HG03432 (cell line): ENCODE measurements around the gene IFT88.

Experiments used
- ATAC-seq: cut with Tn5 transposase; IDR thresholded peaks from one replicate; pipeline ENCODE4 v1.9.1; 2021; ENCODE audit warnings: mild to moderate bottlenecking, moderate library complexity; ENCODE audit not compliant: unreplicated experiment

The IFT88 gene

DNA sequence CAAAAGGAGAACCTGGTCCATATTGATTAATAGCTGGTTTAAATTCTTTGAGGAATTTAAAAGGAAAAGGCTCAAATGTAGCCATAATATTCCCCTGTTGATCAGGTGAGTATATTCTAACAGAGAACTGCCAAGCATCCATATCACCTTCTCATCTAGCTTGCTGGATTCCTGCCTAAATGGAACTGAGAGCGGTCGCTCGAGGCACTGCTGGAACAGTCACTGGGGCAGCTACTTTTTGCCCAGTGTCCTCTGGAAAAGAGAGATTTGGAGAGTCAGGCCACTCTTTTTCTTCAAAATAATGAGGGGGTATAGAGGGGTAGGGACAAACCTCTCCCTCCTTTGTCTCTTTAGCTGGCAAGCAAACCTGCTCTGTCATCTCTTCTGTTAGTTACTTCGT, 117.1 kb downstream of the IFT88 start:
- ATAC-seq, result no peak

DNA sequence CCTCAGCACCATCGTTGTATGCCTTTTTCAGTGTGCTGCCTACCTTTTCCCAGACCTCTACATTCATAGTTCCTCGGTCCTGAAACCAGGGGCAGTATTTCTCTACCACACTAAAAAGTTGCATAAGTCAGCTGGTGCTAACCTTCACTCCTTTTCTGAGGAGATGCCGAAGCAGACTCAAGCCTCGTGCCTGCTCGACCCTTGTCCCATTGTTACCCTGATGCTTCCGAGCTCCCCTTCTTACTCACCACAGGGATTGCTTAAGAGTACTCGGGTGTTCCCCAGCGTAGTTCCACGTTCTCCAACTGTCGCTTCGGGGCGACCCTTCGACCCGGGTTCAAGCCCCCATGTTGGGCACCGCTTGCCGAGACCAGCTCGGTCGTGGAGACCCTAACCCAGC, 117.6 kb downstream of the IFT88 start:
- no peak for ATAC-seq

DNA sequence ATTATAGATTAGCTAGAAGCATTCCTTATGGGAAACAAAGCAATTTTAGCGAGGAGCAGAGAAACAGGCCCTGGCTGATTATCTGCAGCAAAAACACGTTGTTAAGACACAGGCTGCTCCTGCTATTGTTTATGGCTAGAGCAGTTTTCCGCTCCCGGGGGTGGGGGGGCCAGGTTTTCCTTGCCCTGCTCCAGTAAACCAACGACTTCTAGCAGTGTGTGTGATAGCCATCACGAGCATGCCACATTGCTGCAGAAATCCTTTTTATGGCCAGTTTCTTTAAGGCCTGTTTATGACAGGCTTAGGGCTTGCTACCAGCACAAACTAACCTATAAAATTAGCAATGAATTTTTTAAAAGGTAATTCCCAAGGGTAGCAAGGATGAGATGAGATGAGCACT, 118.1 kb downstream of the IFT88 start:
- no peak for ATAC-seq

DNA sequence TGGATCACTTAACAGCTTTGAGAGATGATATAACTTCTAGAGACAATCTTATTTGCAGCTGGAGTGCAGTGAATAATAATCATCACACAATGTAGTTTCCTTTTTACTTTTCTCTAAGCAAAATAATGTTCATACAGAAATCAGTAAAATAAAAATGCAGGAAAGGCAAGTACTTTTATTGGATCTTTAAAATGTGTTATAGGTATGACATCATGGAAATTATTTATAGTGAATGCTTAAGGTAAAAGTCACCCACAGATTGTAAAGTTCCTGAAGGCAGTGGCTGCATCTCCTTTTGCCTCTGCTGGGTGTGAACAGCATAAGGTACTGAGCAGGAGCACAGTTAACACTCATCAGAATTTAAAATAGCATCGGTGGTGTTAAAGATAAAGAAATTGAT, 119.2 kb downstream of the IFT88 start:
- ATAC-seq, result no peak

DNA sequence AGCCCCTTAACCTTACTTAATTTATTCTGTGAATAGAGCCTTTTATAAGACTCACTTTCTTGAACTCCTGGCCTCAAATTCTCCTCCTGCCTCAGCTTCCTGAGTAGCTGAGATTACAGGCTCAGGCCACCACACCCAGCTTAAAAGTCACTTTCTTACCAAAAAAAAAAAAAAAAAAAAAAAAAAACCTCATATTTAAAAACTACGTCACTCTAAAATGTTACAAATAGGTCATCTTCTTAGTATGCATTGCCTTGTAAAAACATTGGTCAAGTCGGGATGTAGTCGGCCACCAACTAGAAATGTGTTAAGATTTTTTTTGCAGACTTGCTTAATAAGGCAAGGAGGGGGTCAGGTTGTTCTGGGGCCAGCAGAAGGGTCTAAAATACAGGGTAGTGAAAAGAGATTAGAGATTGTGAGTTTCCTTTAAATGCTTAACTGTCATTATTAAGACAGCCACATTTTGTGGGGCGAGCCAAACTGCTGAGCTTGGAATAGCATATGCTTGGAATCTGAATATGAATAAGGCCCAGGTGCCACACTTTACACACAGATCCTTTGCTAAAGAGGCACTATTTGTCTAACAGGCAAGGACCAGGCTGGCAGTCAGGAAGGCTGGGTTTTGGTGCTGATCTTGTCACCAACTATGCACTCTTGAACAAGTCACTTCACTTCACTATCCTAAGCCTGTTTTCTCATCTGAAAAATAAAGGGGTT, 120.1 kb downstream of the IFT88 start:
- no peak for ATAC-seq

DNA sequence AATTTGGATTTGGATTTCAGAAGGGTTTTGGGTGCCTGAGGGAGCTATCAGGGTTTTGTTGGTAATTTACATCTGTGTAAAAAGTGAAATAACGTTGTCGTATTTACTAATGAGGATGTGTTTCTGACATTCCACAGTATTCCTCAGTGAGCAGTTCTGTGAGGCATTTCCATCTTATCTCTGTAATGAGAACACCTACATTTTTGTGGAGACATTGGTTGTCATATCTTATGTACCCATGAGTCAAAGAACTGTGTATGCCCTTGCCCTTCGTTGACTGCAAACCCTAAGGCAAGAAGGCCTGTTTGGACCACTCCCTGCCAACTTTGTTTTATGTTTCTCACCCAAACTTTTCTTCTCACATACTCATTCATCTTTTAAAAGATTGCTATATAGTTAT, 122.3 kb downstream of the IFT88 start:
- ATAC-seq, result no peak

DNA sequence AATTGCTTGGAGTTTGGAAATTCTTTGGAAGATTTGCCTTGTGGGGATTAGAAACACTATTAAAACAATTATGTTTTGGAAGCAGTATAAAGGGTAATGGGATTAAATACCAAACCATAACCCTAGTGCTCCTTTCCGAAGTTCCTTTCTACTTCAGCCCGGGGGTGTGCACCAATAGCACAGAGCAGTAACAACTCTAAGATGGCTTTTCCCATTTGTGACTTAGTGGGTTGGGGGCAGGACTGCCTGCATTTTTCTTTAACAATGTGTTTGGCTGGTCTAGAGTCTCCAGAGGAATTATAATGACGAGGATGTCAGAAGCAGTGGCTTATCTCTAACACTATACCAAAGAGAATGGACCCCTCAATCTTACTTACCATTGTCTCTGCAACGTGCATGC, 124.7 kb downstream of the IFT88 start:
- no peak for ATAC-seq

DNA sequence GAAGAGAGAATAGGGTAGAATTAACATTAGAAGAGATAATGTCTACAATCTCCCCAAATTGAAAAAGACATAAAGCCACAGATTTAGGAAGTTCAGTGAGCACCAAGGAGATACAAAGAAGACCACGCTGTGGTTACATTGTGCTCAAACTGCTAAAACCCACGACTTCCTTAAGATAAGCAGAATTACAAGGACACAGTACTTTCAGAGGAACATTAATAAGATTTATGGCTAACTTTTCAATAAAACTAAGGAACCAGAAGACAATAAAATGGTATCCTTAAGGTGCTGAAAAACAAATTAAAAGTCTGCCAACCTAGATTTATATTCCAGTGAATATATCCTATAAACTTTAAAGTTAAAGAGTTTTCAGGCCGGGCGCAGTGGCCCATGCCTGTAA, 129.1 kb downstream of the IFT88 start:
- no peak for ATAC-seq

DNA sequence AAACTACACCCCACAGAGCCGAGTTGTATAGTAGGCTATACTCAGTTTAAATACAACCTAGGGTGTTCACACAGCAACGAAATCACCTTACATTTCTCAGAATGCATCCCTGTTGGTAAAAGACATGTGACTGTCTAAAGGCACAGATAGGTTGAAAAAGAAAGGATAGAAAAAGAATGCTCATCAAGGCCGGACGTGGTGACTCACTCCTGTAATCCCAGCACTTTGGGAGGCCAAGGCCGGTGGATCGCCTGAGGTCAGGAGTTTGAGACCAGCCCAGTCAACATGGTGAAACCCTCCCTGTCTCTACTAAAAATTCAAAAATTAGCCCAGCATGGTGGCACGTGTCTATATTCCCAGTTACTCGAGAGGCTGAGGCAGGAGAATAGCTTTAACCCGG, 132.8 kb downstream of the IFT88 start:
- no peak for ATAC-seq

DNA sequence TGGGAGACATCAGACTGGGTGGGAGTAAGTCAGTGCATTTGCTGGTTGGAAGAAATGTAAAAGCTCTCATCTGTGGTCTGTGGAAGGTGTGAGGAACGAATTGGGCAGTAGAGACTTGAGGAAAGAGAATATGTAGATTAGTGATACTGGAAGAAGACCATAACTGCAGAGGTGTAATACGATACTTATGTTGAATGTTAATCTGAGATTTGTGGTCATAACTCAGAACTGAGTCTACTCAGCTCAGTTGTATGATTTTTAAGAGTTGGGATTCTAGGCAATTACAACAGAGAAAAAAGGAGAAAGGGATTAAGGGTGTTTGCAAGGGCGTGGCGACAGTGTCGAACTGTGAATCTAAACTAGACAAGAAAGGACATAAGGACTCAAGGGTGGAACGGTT, 133.3 kb downstream of the IFT88 start:
- no peak for ATAC-seq

DNA sequence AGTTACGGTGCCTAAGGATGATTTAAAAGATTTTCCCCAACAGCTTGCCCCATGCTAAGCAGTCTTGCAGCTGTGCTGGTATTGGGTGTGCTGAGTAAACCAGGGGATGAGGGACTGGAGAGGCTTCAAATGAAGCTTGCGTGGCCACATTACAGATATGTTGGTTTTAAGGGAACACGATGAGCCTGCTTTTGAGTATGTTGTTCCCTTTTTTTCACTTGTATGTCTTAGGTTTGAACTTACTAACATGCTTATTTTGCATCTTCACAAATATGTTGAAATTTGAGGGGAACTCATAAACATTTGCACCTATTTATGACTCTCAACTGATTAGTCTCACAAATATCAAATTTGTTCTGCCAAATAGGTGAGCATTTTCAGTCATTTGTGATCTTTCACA, 134.5 kb downstream of the IFT88 start:
- ATAC-seq, result no peak

DNA sequence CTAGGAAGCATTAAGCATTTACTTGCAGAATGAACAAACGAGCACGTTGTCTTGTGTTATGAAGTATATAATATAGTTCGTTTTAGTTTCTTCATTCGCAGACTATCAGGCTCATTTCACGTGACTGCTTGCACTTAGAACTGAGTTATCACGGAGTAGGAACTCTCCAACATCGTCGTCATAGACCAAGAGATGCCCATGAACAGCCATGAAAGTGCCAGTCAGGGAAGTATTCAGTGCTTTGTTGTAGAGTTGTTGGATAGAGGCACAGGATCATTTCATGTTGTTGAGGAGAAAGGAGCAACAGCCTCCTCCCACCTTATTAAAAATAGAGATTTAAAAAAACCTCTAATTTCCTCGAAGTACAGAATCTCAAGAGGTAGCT, 135.6 kb downstream of the IFT88 start:
- no peak for ATAC-seq

DNA sequence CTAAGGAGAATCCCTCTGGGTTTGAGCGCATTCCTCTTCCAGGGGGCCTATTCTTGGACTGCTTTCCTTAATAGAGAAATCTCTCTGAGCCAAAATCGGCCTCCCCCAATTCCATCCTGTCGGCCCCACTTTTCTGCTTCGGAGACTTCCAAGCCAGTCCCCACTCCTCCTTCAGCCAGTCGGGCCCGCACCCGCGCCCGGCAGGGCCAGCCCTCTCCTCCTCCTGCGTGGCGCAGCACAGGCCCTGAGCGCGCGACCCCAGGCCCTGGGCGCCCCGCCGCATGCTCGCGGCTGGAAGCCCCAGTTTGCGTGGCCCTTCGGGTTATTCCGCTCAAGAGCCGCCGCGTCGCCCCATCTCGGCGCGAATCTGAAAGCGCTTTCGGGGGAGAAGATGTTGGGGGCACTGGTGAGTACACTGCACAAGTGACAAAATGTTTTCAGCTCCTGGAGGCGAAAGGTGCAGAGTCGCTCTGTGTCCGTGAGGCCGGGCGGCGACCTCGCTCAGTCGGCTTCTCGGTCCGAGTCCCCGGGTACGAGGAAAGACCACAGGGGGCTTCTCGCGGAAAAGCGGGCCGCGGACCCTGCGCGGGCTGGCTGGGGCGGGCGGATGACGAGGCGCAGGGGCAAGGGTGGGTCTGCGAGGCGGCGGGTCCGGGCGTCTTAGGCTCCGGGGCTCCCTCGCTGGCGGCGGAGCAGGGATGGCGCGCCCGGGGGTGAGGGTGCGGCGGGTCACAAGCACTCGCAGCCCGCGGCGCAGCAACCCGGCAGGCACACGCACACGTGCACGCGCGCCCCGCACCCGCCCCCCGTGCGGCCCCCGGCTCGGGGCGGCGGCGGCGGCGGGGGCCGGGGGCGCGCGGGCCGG, 136.2 kb downstream of the IFT88 start, which contains the start of gene IL17D:
TSS of gene IL17D (plus strand) at position 785 of the 865 bp plus-strand sequence. CDS start 303 bp downstream, outside the sequence.
- ATAC-seq, result peak; percentile 46

DNA sequence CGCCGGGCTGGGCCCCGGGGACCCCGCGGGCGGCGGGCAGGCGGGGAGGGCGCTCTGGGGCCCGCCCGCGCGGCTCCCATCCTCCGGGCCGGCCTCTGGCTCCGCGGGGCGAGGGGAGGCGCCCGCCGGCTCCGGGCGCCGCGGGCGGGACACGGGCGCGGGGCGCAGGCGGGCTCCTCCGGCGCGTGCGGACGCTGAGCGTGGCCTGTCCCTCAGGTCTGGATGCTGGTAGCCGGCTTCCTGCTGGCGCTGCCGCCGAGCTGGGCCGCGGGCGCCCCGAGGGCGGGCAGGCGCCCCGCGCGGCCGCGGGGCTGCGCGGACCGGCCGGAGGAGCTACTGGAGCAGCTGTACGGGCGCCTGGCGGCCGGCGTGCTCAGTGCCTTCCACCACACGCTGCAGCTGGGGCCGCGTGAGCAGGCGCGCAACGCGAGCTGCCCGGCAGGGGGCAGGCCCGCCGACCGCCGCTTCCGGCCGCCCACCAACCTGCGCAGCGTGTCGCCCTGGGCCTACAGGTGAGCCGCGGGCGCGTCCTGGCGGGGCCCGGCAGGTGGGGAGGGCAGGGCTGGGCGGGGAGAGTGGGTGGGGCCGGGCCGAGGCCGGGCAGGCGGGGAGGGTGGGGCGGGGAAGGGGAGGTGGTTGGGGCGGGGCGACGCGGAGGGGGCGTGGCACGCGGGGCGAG, 137.0 kb downstream of the IFT88 start:
- ATAC-seq, result peak; percentile 91

DNA sequence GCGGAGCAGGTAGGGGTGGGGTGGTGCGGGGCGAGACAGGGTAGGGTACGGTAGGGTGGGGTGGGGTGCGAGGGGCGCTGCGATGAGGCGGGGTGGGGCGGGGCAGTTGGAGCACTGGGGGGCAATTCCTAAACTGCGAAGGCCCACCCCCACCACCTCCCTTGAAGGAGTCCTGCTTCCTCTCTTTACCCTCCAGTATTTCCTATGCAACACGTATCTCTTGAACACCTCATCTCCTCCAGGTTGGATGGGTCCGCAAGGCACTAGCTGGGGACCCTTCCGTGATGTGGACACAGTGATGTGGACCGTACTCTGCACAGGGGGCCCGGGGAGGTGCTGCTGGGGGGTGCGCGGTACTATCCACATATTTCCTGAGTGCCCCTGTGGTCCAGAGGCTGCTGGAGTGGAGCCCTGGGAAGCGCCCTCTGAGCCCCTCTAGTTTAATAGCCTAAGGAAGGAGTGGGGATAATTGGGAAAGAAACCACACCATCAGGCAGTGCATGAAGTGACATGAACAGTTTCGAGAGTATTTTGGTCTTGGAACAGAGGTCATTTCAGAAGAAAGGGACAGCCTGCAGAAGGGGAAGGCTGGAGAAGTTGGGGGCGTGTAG, 137.6 kb downstream of the IFT88 start:
- no peak for ATAC-seq

DNA sequence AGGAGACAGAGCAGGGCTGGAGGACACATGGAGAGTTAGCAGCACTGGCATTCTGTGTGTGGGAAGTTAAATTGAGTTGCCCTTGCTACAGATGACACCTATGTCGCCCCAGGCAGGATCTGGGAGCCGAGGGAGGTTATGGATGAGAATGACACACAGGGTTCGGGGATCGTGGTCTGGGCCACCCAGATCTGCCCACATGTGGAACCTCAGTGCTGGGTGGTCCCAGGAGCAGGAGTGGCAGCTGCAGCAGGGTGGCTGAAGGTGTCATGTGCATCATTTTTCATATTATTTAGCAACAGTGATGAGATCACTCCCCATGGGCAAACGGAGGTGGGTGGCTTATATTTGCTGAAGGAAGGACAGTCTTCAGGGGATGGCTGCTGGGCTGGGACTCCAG, 139.7 kb downstream of the IFT88 start:
- no peak for ATAC-seq

DNA sequence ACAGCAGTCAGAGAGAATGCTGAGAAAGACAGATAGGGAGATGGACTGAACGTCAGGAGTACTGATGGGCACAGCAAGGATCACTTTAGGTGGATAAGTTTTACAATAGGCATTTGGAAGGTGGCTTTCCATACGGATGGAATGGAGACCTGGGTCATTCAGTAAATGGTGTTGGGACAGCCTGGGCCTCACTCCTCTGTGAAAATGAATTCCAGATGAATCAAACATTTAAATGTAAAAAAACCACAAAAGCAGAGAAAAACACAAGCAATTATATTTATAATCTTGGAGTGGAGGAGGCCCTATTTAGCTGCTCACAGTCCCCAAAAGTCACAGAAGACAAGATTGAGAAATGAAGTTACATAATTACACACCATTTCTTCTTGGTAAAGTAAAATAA, 141.3 kb downstream of the IFT88 start:
- no peak for ATAC-seq

DNA sequence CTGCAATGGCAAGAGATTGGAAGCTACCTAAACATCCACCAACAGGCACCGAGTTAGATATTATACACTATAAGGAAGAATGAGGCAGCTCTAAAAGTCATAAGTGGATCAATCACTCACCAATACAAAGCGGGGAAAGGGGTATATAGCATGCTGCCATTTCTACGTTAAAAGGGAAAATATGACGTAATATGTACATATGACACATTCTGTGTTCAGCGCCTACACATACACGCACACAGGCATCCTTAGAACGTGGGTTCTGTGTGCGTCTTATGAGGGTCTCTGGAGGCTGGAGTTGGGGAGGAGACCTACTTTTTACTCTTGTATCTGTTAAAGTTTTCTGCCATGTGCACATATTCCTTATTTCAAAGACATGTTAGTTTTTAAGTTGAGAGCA, 142.4 kb downstream of the IFT88 start:
- ATAC-seq, result no peak

DNA sequence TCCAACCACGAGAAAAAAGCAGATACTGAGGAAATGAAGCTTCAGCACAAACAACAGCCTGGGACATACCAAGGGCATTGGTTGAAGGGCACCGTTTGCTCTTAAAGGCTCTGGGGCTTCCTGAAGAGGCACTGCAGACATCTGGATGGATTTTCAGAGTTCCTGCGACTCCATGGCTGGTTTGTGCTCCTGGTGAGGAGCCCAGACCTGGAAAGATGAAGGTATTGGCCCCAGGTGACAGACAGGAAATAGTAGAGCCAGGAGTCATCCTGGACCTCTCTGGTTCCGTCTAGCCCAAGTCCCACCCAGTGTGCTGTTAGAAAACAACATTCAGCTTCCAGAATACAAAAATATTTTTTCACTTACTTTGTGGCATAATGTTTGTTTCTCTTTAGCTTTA, 142.8 kb downstream of the IFT88 start:
- no peak for ATAC-seq

DNA sequence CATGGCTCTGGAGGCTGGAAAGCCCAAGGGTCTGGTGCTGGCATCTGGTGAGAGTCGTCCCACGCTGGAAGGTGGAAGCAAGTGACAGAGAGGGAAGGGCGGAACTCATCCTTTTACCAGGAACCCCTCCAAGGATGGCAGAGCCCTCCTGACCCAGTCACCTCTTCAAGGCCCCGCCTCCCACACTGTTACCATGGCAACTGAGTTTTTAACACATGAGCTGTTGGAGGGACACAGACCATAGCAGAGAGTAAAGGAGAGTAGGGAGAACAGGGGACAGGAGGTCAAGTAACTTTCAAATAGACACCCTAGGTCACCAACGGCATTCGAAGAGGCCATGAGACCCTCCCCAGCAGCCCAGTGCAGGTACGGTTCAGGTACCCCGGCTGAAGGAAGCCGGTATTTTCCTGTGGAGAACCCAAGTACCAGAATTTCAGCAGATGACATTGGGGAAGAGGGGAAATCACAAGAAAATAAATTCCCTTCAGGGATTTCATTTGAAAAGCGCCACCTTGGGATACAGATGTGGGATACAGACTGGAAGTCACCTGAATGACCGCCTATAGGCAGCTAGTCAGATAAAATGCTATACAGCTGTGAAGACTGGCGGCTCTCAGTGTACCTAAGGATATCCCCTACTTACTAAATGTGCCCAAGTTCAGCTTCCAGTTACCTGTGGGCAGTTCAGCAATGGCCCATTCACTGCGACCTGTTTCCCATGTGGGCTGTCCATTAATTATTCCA, 144.5 kb downstream of the IFT88 start:
- no peak for ATAC-seq

DNA sequence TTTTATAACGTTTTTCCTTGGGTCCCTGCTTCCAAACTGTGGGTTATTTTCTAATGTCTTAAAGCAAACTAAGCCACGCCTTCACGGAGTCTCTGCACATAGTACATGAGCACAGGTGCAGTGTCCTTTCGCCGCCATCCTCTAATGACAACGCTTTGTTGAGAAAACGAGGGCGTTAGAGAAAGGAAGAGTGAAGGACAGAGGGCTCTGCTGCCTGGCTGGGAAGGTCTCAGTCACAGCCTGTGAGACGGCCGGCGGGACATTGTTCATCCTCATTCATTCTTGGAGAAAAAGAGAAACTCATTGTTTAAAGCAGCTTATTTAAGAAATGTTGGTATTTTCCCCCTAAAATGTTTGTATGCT, 146.0 kb downstream of the IFT88 start:
- no peak for ATAC-seq
